ENCODE results near the gene PANX1.
A peak's percentile ranks its signal among the peaks of the same experiment; 100 is the strongest.

PANX1 gene

DNA sequence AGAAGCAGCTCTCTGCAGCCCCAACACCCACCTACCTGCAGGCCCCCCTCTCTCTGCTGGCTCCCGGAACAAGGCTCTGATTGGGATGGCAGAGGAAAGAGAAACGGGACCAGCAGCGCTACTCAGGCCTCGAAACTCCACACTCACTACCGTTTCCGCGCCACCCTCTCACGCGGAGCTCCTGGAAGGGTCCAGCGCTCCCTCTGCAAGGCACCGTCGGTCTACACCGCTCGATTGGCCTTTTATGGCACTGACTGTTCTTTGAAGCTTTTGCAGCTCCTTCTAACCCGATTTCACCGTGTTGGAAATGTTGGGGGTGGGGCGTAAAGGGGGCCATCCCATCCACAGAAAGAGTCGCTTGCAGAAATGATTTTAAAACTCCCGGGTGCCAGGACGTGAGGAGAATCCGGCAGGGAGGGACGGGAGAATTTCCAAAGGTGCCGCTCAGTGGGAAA, 323 bp upstream of the PANX1 start:
- DNase-seq: peak; percentile 91

- peak; percentile 46 for DNase-seq
Measured at GRCh38 chr11:94129512-94130297, 1.1 kb downstream of the PANX1 start.

- DNase-seq: no peak
Measured at GRCh38 chr11:94130298-94131046, 1.8 kb downstream of the PANX1 start.

GRCh38 chr11:94131047-94131717, 2.5 kb downstream of the PANX1 start:
- DNase-seq: no peak

DNA sequence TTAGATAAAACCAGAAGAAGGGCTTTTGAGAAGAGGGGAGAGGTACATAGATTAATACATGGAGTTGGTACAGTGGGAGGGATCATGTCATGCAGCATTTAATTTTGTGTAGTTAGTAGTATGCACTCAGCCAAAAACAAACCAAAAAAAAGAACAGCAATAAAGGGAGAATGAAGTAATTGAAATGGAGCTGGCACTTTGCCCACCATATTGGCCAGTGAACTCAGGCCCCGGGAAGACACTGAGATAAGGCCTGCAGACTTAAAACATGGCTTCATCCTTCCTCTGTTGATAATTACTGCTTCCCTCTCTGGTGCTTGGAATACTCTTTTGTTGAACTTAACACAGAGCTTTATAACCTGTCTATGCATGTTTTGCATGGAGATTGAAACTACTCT, 3.1 kb downstream of the PANX1 start:
- no peak for DNase-seq

DNA sequence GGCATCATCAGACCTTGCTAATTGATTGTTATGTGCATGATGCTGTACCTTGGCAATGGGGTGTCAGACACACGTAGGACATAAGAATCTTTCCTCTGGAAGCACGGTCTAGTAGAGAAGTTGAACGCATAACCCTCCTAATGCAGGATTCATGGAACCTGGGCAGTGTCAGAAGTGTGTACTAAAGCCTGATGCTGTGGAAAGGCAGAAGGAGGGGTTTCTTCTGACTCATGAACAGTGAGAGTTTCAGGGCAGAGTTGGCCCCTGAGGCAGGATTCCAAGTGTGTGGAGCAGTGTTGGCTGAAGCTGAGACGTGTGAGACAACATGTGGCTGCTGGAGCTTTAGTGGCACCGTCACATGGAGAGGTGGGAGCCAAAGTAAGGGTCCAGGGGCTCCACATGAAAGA, 3.5 kb downstream of the PANX1 start:
- DNase-seq: no peak

GRCh38 chr11:94132823-94133408, 4.3 kb downstream of the PANX1 start:
- DNase-seq: no peak

DNA sequence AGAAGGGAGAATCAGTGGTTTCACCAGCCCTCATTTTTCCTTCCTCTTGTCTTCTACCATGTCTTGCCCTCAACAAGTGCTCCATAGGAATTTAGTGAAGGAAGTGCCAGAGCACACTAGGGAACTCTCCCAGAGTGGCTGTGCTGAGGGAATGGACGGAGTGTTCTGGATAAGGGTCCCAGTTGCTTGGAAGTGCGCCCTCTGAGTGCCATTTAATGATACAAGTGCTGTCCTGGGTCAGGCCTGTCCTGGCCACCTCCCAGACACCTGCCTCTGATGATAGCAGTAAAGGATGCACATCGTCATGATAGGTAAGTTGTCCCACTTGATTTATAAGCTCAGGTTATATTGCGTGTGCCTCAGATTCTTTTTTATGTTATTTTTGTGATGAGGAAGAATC, 5.1 kb downstream of the PANX1 start:
- no peak for DNase-seq

GRCh38 chr11:94134651-94135512, 6.2 kb downstream of the PANX1 start:
- no peak for DNase-seq

DNA sequence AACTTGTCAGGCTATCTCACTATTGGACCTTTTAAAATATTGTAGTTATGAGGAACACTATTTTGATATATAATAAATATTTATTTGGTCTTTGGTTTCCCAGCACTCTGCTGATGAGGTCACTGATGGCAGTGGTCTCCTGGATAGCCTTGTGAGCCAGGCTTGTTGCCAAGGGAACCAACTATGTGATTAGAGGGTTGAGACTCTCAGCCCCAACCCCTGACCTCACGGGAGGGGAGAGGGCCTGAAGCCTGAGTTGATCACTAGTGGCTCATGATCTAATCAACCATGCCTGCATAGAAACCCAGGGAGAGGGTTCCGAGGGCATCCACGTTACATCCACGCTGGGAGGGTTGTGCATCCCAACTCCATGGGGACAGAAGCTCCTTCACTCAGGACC, 10.8 kb downstream of the PANX1 start:
- no peak for DNase-seq

DNA sequence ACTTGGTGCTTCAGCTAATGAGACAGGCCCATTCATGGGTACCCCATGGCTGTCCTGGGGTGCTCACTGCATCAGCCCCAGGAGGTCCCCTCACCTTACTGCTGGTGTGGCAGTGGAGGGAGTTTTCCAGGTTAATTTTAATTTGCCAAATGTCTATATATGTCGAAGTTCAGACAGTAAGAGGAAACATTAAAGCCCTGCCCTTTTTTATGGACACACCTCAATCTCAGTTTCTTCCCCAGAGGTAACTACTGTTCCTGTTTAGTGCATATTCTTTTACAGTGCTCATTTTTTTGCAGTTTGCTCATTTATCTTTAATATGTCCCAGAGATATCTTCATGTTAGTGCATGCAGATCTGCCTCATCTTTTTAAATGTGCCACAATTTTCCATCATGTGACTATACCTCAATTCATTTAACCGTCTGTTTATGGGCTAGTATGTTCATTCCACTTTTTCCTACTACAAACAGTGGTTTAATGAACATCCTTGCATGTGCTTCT, 11.6 kb downstream of the PANX1 start:
- no peak for DNase-seq

DNA sequence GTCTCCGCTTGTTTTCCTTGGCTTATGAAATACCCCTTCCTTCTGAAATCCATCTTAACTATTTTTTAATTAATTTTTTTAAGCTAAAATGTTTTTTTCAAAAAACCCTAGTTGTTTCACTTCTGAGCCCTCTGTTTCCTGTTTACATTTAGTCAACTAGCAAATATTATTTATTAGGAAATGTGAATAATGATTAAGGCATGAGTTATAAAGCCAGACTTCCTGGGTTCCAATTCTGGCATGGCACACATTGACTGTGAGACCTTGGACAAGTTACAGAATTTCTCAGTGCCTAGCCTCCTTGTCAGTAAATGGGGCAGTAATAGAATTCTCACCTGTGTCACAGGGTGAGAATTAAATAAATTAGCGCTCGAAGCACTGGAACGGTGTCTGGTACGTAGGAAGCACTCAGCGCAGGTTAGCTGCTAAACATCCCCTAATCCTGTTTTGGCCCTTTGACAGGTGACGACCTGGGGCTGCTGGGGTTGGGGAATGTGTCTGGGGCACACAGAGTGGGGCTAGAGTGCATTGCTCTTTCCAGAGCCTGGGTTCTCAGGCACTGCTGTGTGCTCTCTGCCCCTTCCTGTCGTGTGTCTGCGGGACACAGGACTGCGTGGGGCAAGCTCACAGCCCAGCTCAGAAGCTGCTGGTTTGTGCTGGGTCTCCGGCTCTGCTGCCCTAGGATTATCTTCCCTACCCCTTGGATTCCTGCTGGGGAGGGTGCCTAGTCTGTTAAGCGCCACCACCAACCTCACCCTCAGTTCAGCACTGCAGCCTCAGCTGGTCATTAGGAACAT, 13.1 kb downstream of the PANX1 start:
- peak; percentile 15 for DNase-seq

DNA sequence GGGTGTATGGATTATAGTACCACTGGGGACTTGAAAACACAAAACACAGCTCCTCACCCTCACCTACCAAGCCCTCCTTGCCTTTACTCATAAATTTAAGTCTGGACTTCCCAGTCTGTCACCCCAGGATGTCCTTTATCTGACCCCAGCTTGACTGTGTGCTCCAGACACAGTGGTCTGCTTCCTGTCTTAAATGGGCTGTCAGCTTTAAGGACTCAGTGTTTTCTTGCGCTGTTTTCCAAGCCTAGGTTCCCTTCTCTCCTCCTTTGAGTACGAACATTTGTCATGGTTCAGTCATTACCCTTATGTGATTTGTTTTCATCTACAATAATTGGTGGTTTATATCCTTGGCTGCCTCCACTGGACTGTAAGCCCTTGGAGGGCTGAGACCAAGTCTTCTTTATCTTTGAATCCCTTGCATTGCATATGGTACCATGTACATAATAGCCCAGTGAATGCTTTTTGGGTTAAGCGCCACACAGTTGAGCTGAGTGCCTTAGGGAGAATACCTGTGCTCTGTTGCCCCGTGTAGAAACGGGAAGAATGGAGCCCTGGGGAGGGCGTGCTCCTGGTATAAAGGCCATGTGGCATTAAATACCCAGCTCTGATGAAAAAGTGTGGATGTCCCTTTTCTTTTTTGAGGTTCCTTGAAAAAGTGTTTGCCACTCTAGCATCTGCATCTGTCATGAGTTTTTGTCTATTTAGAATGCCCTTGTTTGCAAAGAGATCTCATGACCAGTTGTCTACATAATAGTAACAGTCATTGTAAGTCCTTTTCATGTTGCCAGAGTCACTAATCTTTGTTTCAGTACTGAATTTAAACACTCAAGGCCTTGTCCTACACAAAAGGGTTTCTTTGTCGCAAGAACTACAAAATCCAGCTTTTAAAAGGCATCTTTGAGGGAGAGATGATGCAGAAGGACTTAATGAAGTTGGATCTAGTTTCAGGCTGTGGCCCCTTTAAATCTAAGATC, 14.0 kb downstream of the PANX1 start:
- peak; percentile 21 for DNase-seq

DNA sequence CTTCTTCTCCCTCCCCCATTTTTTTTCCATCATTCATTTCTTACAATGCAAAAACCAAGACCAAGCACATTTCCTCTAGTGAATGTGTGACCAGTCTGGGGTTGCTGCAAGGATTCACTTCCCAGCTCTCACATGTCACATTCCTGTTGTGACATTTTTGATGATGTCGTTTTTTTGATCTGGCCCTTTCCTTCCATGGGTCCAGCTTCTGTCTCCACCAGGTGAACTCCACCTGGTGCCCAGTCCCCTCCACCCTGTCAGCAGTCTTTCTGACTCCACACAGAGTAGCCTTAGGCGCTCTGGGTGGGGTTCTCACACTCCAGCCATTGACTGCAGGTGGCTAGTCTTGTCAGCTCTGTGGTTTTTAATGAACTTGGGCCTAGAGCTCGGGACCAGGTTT, 15.6 kb downstream of the PANX1 start:
- no peak for DNase-seq

DNA sequence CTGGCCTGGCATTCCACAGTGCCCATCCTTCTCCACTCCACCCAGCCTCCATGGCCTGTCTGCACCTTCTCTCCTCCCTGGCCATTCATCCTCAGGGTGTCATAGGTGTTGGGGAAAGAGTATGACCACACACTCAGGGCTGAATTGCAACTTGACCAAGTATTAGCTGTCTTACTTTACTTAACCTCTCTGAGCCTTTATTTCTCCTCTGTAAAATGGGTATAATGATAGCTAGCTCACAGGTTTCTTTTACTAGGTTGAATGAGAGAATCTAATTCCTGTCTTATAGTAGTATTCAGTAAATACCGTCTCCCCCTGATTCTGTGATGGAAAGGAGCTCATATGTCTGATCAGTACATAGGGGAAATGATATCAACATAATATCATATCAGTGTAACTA, 16.0 kb downstream of the PANX1 start:
- DNase-seq: no peak

DNA sequence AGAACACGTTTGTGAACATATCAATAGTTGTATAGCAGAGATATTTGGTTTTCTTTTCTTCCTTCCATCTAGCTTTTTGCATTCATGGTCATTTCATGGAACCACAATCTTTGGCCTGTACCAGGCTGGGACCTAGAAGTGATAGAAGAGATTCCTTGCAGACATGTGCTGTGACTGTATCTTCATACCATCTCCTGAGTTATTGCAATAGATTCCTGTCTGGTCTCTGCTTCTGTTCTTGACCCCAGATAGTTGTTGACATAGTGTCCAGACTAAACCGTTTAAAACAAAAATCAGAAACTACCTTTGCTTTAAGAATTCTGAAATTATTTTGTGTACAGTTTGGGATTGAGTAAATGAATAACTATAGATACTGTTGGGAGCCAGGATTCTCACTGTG, 16.8 kb downstream of the PANX1 start:
- DNase-seq: no peak

DNA sequence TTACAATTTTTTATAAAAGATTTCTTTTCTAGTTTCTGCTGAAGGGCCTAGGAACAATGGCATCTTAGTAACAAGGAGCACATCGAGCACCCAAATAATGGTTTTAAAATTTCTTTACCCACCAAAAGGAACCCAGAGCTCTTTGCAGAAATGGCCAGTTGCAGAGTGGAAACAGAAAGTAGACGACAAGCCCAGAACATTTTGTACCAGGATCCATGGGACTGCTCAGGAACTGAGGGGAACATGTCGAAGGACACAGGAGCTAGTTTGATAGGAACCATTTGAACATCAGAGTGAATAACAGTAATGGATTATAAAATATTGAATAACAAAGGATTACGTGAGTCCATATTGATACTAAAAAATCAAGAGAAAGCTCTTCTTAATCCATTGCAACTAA, 17.3 kb downstream of the PANX1 start:
- DNase-seq: no peak

- no peak for DNase-seq
Measured at GRCh38 chr11:94147433-94147845, 18.8 kb downstream of the PANX1 start.

DNA sequence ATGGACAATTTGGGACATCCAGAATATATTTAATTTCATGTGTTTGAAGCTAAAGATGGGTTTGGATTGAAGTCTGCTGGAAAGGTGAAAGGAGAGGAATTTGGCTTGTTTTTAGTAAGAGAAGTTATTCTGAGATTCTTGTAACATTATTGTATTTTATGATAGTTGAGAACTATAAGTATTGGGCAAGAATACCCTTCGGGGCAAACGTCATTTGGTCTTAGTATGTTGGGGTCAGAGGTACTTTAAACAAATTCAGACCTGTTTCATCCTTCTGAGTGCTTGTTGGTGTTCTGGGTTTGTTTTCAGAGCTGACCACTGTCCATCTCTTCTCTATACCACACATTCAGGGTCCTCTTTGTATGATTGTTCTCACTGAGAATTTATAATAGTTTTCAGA, 19.5 kb downstream of the PANX1 start:
- DNase-seq: no peak
